Body of pancreas (tissue), 4 donors: ENCODE data around the gene MAPK1IP1L.

Experiments used
- CTCF ChIP-seq, 7 experiments: fragments of 450-650 bp in 4 of 7; fragments of 200-600 bp in 3 of 7; sonication (generic) in 3 of 7; IDR thresholded peaks; one replicate each; pipeline ENCODE4 v1.5.1; 2016 to 2019; ENCODE audit warnings: antibody characterized with exemption in 7 of 7
- POLR2A ChIP-seq, 3 donors: fragments of 450-650 bp; IDR thresholded peaks; one replicate each; pipeline ENCODE4 v1.6.1; 2016; ENCODE audit warnings: antibody characterized with exemption in 3 of 3, mild to moderate bottlenecking in 2 of 3

GRCh38 chr14:55053500-55053899, 2.1 kb downstream of the MAPK1IP1L start:
- TF ChIP-seq CTCF (IDR thresholded peaks at IDR 0.05) (no peak), POLR2A (IDR thresholded peaks at IDR 0.05) (no peak)
